Esophagus muscularis mucosa (tissue), 4 donors: ENCODE measurements around the gene NR1I3. TPM values are rescaled to one million over a fixed set of nuclear protein-coding genes. Genes with fewer than 3 reads are reported as not detected.

Experiments
- DNase-seq: peaks from one replicate; pipeline ENCODE4 v3.0.0-alpha.2; 2017; ENCODE audit errors: extremely low spot score
- H3K27ac ChIP-seq, 4 donors: fragments of 200-600 bp; sonication (generic); replicated peaks in 1 of 4; 1 replicate in 3 of 4; 2 replicates in 1 of 4; pipeline ENCODE4 v1.5.1; 2016 to 2019; ENCODE audit warnings: mild to moderate bottlenecking in 1 of 4
- H3K27me3 ChIP-seq, 4 donors: fragments of 200-600 bp; sonication (generic); one replicate each; pipeline versions ENCODE4 v1.5.1 to v1.6.0; 2016 to 2019
- H3K36me3 ChIP-seq, 4 donors: fragments of 200-600 bp; sonication (generic); one replicate each; pipeline ENCODE4 v1.5.1; 2016 to 2019
- H3K4me1 ChIP-seq, 4 donors: fragments of 200-600 bp; sonication (generic); one replicate each; pipeline ENCODE4 v1.5.1; 2016 to 2019
- H3K4me3 ChIP-seq, 4 donors: fragments of 200-600 bp; sonication (generic); 1 replicate in 2 of 4; 2 replicates in 2 of 4; pipeline ENCODE4 v1.5.1; 2016 to 2019; ENCODE audit warnings: mild to moderate bottlenecking in 4 of 4, moderate library complexity in 1 of 4
- H3K9me3 ChIP-seq, 4 donors: fragments of 200-600 bp; sonication (generic); 1 replicate in 3 of 4; 2 replicates in 1 of 4; pipeline ENCODE4 v1.5.1; 2016 to 2019
- CTCF ChIP-seq, 3 experiments: fragments of 200-600 bp in 2 of 3; fragments of 450-650 bp in 1 of 3; sonication (generic) in 2 of 3; IDR thresholded peaks; one replicate each; pipeline ENCODE4 v1.5.1; 2017 to 2019; ENCODE audit warnings: antibody characterized with exemption in 3 of 3, mild to moderate bottlenecking in 2 of 3, moderate library complexity in 1 of 3
- EP300 ChIP-seq: sonication (generic); formaldehyde crosslinking; IDR thresholded peaks from one replicate; pipeline ENCODE4 v1.6.1; 2017; ENCODE audit warnings: antibody characterized with exemption
- POLR2A ChIP-seq: fragments of 450-650 bp; IDR thresholded peaks from one replicate; pipeline ENCODE4 v1.6.1; 2017; ENCODE audit warnings: antibody characterized with exemption, moderate library complexity, mild to moderate bottlenecking, low read depth
- POLR2AphosphoS5 ChIP-seq, 2 donors: sonication (generic); formaldehyde crosslinking; IDR thresholded peaks; one replicate each; pipeline ENCODE4 v1.6.1; 2017; ENCODE audit warnings: antibody characterized with exemption in 2 of 2
- WGBS: methylation state at CpG from one replicate; pipeline ENCODE4 v1.1.5; 2018; 5-methylcytosine and 5-hydroxymethylcytosine counted together
- intact Hi-C: fragments of 100-400 bp; cut with DNase I; formaldehyde crosslinking; loops from one replicate; pipeline ENCODE4 v1.15.1; 2023
- total RNA-seq, 4 donors: library from RNA; depleted of rRNA; stranded (reverse); fragments of >200 nt; gene quantifications; one replicate each; pipeline versions ENCODE4 v1.1.0 to v1.2.1, GENCODE V29; 2016

Gene NR1I3
- total RNA-seq, 4 donors from 2014 or later, result not detected

- 47% methylated on average over 9 of the region's 11 CpGs for WGBS
- Histone ChIP-seq H3K36me3 (peaks cover 57 to 100% (median 89%) of the 10 kb centered on the region in 4 donors), H3K27ac (peak overlapping the region; percentile 76 to 95 (median 86)), H3K9me3 (no peaks in the 10 kb centered on the region), H3K4me3 (no peak overlapping the region), H3K27me3 (no peaks in the 10 kb centered on the region), H3K4me1 (peaks cover 42 to 52% (median 47%) of the 10 kb centered on the region in 4 donors)
- no peak for TF ChIP-seq POLR2A
- TF ChIP-seq CTCF (IDR thresholded peaks at IDR 0.05), result peak; percentile 85 to 96 (median 93)
- TF ChIP-seq POLR2AphosphoS5 (IDR thresholded peaks at IDR 0.05), result peak in 1 of 2 donors; percentile 54
- intact Hi-C loops, result no loop called here
- no peak for DNase-seq
Measured at GRCh38 chr1:161209790-161210409, 28.1 kb downstream of the NR1I3 start.

DNA sequence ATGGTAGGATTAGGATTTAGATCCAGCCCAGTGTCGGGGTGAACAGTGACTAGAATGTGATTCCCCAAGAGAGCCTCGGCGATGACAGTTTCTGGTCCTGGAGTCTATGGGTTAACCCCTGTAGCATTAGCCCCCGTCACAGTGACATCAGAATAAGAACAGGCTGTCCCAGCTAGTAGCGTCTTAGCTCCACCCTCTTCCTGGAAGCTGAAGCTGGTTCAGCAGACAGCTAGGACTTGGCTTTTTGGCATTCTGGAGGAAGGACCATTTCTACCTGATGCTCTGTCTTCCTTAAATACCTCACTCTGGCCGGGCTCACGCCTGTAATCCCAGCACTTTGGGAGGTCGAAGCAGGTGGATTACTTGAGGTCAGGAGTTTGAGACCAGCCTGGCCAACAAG, 30.8 kb downstream of the NR1I3 start:
- Histone ChIP-seq H3K27me3 (no peaks in the 10 kb centered on the region), H3K27ac (peak overlapping the region; percentile 76 to 95 (median 86)), H3K9me3 (no peaks in the 10 kb centered on the region), H3K36me3 (peaks cover 31 to 89% (median 74%) of the 10 kb centered on the region in 4 donors), H3K4me1 (peaks cover 63 to 74% (median 69%) of the 10 kb centered on the region in 4 donors), H3K4me3 (peak overlapping the region in 3 of 4 donors; percentile 15 to 29 (median 16))
- TF ChIP-seq CTCF (IDR thresholded peaks at IDR 0.05), result no peak
- TF ChIP-seq EP300, result peak; percentile 91
- TF ChIP-seq POLR2A, result peak; percentile 29
- TF ChIP-seq POLR2AphosphoS5 (IDR thresholded peaks at IDR 0.05), result peak; percentile 92 to 96
- intact Hi-C loops, result no loop called here
- DNase-seq, result peak; percentile 94
- 55% methylated on average over 8 of the region's 8 CpGs for WGBS

DNA sequence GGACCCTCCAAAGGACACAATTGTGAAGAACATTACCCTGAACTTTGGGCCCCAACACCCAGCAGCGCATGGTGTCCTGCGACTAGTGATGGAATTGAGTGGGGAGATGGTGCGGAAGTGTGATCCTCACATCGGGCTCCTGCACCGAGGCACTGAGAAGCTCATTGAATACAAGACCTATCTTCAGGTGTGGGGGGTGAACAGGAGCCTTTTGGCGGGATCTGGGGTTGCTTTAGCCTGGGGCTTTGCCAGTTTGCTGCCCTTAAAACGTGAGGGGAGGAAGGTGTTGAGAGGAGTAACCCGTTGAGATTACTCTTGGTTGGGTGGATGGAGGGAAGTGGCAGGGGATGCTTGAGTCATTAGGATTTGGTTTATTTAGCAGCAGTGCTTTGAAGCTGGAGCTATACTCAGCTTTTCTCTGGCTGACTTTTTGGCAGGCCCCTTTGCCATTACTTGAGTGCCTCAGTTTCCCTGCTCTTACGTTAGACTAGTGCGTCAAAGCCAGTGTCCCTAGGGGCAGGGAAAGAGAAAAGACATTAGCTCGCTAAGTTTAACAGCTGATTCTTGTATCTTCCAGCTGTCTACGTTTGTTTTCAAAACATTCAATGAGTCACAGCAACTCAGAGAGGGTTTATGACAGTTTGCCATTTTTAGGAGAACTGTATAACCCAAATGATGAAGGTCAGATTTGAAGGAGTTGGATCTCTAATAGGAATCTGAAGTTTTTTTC, 31.4 kb downstream of the NR1I3 start:
- Histone ChIP-seq H3K9me3 (no peaks in the 10 kb centered on the region), H3K36me3 (peaks cover 25 to 83% (median 68%) of the 10 kb centered on the region in 4 donors), H3K4me3 (peak overlapping the region in 1 of 4 donors; percentile 29), H3K4me1 (peaks cover 63 to 78% (median 71%) of the 10 kb centered on the region in 4 donors), H3K27me3 (no peaks in the 10 kb centered on the region), H3K27ac (peak overlapping the region; percentile 76 to 95 (median 86))
- TF ChIP-seq POLR2AphosphoS5 (IDR thresholded peaks at IDR 0.05), result no peak
- TF ChIP-seq EP300, result no peak
- TF ChIP-seq CTCF (IDR thresholded peaks at IDR 0.05), result no peak
- TF ChIP-seq POLR2A, result no peak
- intact Hi-C loops, result no loop called here
- 68% methylated on average over 12 of the region's 12 CpGs for WGBS
- no peak for DNase-seq

DNA sequence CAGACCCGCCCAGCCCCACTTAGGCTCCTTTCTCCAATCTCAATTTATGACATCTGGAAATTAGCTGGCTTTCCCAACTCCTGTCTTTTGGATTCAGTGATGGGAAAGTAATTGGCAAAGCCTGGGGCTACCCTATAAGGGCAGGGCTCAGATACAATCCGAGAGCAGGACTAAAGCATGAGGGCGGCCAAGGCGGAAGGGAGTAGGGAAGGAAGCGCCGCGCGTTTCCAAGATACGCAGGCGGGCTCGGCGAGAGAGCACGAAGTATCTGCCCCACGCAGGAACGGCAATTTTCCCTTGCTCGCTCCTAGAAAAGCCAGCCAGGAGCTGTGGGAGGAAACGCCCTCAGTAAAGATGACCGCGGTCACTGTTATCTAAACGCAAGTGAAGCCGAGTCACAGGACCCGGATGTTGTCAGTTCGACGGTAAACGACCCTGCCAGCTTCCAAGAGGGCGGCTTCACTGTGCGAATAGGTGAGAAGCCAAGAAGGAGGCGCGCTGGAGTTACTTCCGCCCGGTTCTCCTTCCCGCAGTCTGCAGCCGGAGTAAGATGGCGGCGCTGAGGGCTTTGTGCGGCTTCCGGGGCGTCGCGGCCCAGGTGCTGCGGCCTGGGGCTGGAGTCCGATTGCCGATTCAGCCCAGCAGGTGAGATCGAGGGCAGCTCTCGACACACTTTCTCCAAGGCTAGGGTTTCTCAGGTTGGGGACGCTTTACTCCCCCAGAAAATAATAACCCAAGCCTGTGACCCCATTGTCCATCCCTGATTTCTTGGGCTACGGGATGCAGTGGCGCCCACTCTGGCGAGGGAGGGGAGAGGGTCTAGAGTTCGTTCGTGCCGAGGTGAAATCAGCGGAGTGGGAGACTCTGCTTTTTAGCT, 35.9 kb downstream of the NR1I3 start, which contains the start of gene NDUFS2:
Gene NDUFS2, plus strand, starts transcription at position 532 of the 877 bp plus-strand sequence. Its CDS starts 19 bp downstream, at position 551.
- intact Hi-C loops, result no loop called here
- peaks cover 0 to 38% (median 30%) of the 10 kb centered on the region in 4 donors for H3K36me3 ChIP-seq
- peaks cover 65 to 93% (median 90%) of the 10 kb centered on the region in 4 donors for H3K4me1 ChIP-seq
- peak within 1 kb of the TSS; percentile 71 to 87 (median 76) for H3K4me3 ChIP-seq
- peak; percentile 99 for DNase-seq
- H3K9me3 ChIP-seq, result no peaks in the 10 kb centered on the region
- TF ChIP-seq POLR2A (peak; percentile 87), POLR2AphosphoS5 (IDR thresholded peaks at IDR 0.05) (peak; percentile 92 to 93), EP300 (no peak), CTCF (IDR thresholded peaks at IDR 0.05) (peak in 1 of 3 experiments; percentile 19)
- H3K27me3 ChIP-seq, result no peaks in the 10 kb centered on the region
- WGBS, result 2% methylated on average over 26 of the region's 53 CpGs
- peak within 1 kb of the TSS; percentile 92 to 95 (median 94) for H3K27ac ChIP-seq
